Measurements from ENCODE around the gene DSE.

DNA sequence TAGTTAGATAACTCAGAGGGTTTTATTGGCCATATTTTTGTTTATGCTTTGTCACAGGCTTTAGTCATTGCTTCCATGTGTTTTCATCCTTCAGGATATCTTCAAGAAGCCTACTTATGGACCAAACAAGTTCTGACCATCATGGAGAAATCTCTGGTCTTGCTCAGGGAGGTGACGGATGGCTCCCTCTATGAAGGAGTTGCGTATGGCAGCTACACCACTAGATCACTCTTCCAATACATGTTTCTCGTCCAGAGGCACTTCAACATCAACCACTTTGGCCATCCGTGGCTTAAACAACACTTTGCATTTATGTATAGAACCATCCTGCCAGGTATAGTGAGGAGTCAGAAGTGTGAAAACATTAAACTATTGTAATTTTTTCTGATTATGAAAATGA lies 60.1 kb downstream of the DSE start:
- TF ChIP-seq, protein P1, sequence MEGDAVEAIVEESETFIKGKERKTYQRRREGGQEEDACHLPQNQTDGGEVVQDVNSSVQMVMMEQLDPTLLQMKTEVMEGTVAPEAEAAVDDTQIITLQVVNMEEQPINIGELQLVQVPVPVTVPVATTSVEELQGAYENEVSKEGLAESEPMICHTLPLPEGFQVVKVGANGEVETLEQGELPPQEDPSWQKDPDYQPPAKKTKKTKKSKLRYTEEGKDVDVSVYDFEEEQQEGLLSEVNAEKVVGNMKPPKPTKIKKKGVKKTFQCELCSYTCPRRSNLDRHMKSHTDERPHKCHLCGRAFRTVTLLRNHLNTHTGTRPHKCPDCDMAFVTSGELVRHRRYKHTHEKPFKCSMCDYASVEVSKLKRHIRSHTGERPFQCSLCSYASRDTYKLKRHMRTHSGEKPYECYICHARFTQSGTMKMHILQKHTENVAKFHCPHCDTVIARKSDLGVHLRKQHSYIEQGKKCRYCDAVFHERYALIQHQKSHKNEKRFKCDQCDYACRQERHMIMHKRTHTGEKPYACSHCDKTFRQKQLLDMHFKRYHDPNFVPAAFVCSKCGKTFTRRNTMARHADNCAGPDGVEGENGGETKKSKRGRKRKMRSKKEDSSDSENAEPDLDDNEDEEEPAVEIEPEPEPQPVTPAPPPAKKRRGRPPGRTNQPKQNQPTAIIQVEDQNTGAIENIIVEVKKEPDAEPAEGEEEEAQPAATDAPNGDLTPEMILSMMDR (IDR thresholded peaks at IDR 0.05; ENCODE audit: borderline replicate concordance, extremely low read depth, low read length, poor library complexity, severe bottlenecking): no peak
- no peak for TF ChIP-seq EZH2 (IDR thresholded peaks at IDR 0.05; ENCODE audit: borderline replicate concordance, low read depth, low read length, severe bottlenecking)
